Measurements from ENCODE around the gene NMNAT2.

DNA sequence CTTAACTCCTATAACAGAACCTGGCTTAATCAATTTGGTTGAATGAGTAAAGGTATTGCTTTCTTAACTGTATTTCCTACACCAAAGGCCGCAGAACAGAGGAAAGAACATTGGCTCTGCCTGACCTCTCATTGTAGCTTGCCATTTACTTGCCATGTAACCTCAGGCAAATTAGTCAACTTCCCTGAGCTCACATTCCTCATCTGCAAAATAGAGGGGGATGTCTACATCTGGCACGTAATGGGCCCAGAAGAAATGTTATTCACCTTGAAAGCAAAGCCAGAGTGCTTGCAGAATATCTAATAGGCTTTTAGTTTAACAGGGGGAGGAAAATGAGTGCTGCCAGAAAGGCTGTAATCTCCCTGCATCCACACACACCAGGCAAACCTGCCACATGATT, 187.8 kb downstream of the NMNAT2 start:
- TF ChIP-seq, protein P1, sequence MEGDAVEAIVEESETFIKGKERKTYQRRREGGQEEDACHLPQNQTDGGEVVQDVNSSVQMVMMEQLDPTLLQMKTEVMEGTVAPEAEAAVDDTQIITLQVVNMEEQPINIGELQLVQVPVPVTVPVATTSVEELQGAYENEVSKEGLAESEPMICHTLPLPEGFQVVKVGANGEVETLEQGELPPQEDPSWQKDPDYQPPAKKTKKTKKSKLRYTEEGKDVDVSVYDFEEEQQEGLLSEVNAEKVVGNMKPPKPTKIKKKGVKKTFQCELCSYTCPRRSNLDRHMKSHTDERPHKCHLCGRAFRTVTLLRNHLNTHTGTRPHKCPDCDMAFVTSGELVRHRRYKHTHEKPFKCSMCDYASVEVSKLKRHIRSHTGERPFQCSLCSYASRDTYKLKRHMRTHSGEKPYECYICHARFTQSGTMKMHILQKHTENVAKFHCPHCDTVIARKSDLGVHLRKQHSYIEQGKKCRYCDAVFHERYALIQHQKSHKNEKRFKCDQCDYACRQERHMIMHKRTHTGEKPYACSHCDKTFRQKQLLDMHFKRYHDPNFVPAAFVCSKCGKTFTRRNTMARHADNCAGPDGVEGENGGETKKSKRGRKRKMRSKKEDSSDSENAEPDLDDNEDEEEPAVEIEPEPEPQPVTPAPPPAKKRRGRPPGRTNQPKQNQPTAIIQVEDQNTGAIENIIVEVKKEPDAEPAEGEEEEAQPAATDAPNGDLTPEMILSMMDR (IDR thresholded peaks at IDR 0.05; ENCODE audit: control extremely low read depth in 1 of 3, insufficient read depth in 1 of 3, low read depth in 1 of 3, low read length in 3 of 3): no peak
- TF ChIP-seq SP1 (IDR thresholded peaks at IDR 0.05; ENCODE audit: low read depth, low read length) (no peak), KDM5A (IDR thresholded peaks at IDR 0.05; ENCODE audit: low read length) (no peak), RFX5 (IDR thresholded peaks at IDR 0.05; ENCODE audit: borderline replicate concordance, low read depth, low read length) (no peak)
